HG03139 (cell line): Measurements from ENCODE around the gene NME9.

ENCODE experiments used
- ATAC-seq: cut with Tn5 transposase; IDR thresholded peaks from one replicate; pipeline ENCODE4 v1.9.1; 2021; ENCODE audit not compliant: unreplicated experiment

The NME9 gene

GRCh38 chr3:138336454-138336999 is 6.9 kb upstream of the NME9 start:
- ATAC-seq, result no peak

- ATAC-seq, result no peak
Observed at GRCh38 chr3:138334608-138335007, 5.0 kb upstream of the NME9 start.

GRCh38 chr3:138332472-138333073 is 2.9 kb upstream of the NME9 start:
- no peak for ATAC-seq

GRCh38 chr3:138331143-138331894 is 1.7 kb upstream of the NME9 start:
- ATAC-seq, result no peak

- ATAC-seq, result no peak
Observed at GRCh38 chr3:138329984-138330293, 288 bp upstream of the NME9 start.

GRCh38 chr3:138328341-138328740 is 1.3 kb downstream of the NME9 start:
- no peak for ATAC-seq

GRCh38 chr3:138327831-138328230 is 1.8 kb downstream of the NME9 start:
- ATAC-seq, result no peak

- ATAC-seq, result no peak
Observed at GRCh38 chr3:138326866-138327595, 2.6 kb downstream of the NME9 start.

- ATAC-seq, result no peak
Observed at GRCh38 chr3:138325990-138326389, 3.7 kb downstream of the NME9 start.

GRCh38 chr3:138323971-138324370 is 5.7 kb downstream of the NME9 start:
- no peak for ATAC-seq

- no peak for ATAC-seq
Observed at GRCh38 chr3:138317687-138318086, 12.0 kb downstream of the NME9 start.

GRCh38 chr3:138314751-138315150 is 14.9 kb downstream of the NME9 start:
- no peak for ATAC-seq

GRCh38 chr3:138310494-138310893 is 19.2 kb downstream of the NME9 start:
- ATAC-seq, result no peak

- ATAC-seq, result no peak
Observed at GRCh38 chr3:138308783-138309182, 20.9 kb downstream of the NME9 start.

- ATAC-seq, result no peak
Observed at GRCh38 chr3:138307899-138308298, 21.8 kb downstream of the NME9 start.

- no peak for ATAC-seq
Observed at GRCh38 chr3:138303474-138303873, 26.2 kb downstream of the NME9 start.

- ATAC-seq, result no peak
Observed at GRCh38 chr3:138300647-138301046, 29.0 kb downstream of the NME9 start.

- ATAC-seq, result no peak
Observed at GRCh38 chr3:138297876-138298275, 31.8 kb downstream of the NME9 start.

GRCh38 chr3:138297059-138297607 is 32.5 kb downstream of the NME9 start:
- ATAC-seq, result no peak

GRCh38 chr3:138296639-138297038 is 33.0 kb downstream of the NME9 start:
- no peak for ATAC-seq

- no peak for ATAC-seq
Observed at GRCh38 chr3:138289701-138290100, 40.0 kb downstream of the NME9 start.

- no peak for ATAC-seq
Observed at GRCh38 chr3:138289260-138289659, 40.4 kb downstream of the NME9 start.
